ENCODE data around the gene FRMD4A.

FRMD4A gene

GRCh38 chr10:14129770-14130169, 201.0 kb downstream of the FRMD4A start:
- Histone ChIP-seq H3K27me3 (ENCODE audit: insufficient read depth, poor library complexity, severe bottlenecking) (no peaks in the 10 kb centered on the region), H3K27ac (replicated peaks) (no peak overlapping the region), H3K4me3 (replicated peaks; ENCODE audit: insufficient read depth, low read length) (no peak overlapping the region)
- DNase-seq (ENCODE audit: low read depth in 1 of 2, low spot score in 1 of 2) = no peak
- TF ChIP-seq GABPA (IDR thresholded peaks at IDR 0.05; ENCODE audit: low read depth) = no peak
- no peak for TF ChIP-seq POLR2AphosphoS5 (IDR thresholded peaks at IDR 0.05; ENCODE audit: low read depth)
- no peak for TF ChIP-seq SPI1 (IDR thresholded peaks at IDR 0.05; ENCODE audit: borderline replicate concordance, low read depth)
- TF ChIP-seq CTCF (IDR thresholded peaks at IDR 0.05; ENCODE audit: insufficient read depth, low read length) = no peak
- TF ChIP-seq REST (IDR thresholded peaks at IDR 0.05; ENCODE audit: insufficient replicate concordance, low read depth) = no peak

DNA sequence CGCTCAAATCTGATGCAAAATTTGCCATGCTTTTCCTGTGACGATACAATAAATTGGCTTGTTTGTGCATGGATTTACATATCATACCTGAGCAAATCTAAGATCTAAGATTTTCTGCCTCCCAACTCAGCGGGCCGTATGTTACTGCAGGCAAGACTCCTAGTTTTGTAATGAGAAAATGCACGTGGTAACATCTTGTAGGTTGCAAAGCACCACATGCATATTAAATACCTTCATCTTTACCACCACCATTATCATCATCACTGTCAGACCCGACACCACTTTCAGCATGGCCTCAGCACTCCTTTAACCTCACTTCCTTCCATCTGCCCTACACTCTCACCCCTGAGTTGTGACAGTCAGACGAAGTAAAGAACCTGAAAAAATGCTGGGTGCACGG, 202.2 kb downstream of the FRMD4A start:
- H3K27ac ChIP-seq (replicated peaks) = no peak overlapping the region
- DNase-seq (ENCODE audit: low read depth in 1 of 2, low spot score in 1 of 2) = no peak
- H3K27me3 ChIP-seq (ENCODE audit: insufficient read depth, poor library complexity, severe bottlenecking) = no peaks in the 10 kb centered on the region
- no peak overlapping the region for H3K4me3 ChIP-seq (replicated peaks; ENCODE audit: insufficient read depth, low read length)
- TF ChIP-seq SPI1 (IDR thresholded peaks at IDR 0.05; ENCODE audit: borderline replicate concordance, low read depth) (no peak), REST (IDR thresholded peaks at IDR 0.05; ENCODE audit: insufficient replicate concordance, low read depth) (no peak), POLR2AphosphoS5 (IDR thresholded peaks at IDR 0.05; ENCODE audit: low read depth) (no peak), CTCF (IDR thresholded peaks at IDR 0.05; ENCODE audit: insufficient read depth, low read length) (no peak), GABPA (IDR thresholded peaks at IDR 0.05; ENCODE audit: low read depth) (no peak)

- TF ChIP-seq CTCF (IDR thresholded peaks at IDR 0.05; ENCODE audit: insufficient read depth, low read length) (no peak), REST (IDR thresholded peaks at IDR 0.05; ENCODE audit: insufficient replicate concordance, low read depth) (no peak), SPI1 (IDR thresholded peaks at IDR 0.05; ENCODE audit: borderline replicate concordance, low read depth) (no peak), POLR2AphosphoS5 (IDR thresholded peaks at IDR 0.05; ENCODE audit: low read depth) (no peak), GABPA (IDR thresholded peaks at IDR 0.05; ENCODE audit: low read depth) (no peak)
- Histone ChIP-seq H3K27me3 (ENCODE audit: insufficient read depth, poor library complexity, severe bottlenecking) (no peaks in the 10 kb centered on the region), H3K27ac (replicated peaks) (no peak overlapping the region), H3K4me3 (replicated peaks; ENCODE audit: insufficient read depth, low read length) (no peak overlapping the region)
- no peak for DNase-seq (ENCODE audit: low read depth in 1 of 2, low spot score in 1 of 2)
Measured at GRCh38 chr10:14126697-14127440, 203.9 kb downstream of the FRMD4A start.

Measured in HL-60 (cell line).